ENCODE measurements around the gene DAND5. TPM values are rescaled to one million over a fixed set of nuclear protein-coding genes. Genes with fewer than 3 reads are reported as not detected.

The DAND5 gene
- total and polyA plus RNA-seq, 9 of the 15 experiments (the other 6 are each of a cell fraction or from before 2014, with no cell fraction given): 0.22 to 0.83 (median 0.60) TPM

DNA sequence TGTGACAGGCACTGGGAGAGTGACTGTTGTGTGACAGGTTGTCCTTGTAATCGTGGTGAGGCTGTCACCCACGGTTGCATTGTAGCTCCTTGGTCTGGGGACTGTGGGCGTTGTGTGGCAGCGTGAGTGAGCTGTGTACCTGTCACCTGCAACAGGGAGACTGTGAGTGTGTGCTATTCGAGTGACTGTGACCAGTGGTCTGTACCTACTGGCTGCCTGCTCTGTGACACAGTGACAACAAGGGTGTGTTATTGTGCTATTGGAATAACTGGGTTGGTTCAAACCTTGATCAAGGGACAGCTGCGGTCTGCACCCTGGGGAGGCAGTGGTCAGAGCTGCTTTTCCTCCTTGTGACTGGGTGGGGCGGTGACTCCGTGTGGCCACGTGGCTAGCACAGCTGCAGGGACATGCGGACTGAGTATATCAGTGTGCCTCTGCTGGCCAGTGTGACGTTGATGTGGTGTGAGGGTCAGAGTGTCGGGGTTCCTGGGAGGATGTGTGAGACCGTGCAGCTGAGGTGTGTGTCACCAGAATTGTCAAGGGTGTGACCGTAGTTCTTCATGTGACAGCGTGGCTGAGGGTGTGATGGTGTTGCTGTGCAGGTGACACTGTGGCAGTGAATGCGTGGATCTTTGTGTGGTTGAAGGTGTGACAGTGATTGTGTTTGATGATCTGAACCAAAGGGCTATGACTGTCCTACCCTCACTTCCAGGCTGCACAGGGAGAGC is 15.8 kb downstream of the DAND5 start (continued):
- TF ChIP-seq MYC (IDR thresholded peaks at IDR 0.05; ENCODE audit: low read depth, low read length) (peak; percentile 96), MYC (CRISPR knock-in tag; IDR thresholded peaks at IDR 0.05; ENCODE audit: borderline replicate concordance, low read depth) (no peak), FOXO4 (CRISPR knock-in tag; IDR thresholded peaks at IDR 0.05) (no peak), CEBPG (CRISPR knock-in tag; IDR thresholded peaks at IDR 0.05) (peak; percentile 49; the same call in 1 of the 2 replicates), CEBPG (tag; conservative IDR thresholded peaks at IDR 0.05 in 1 of 2, IDR thresholded peaks at IDR 0.05 in 1 of 2) (no peak), ZNF445 (CRISPR knock-in tag; IDR thresholded peaks at IDR 0.05; ENCODE audit: low read depth) (no peak), ZNF444 (CRISPR knock-in tag; IDR thresholded peaks at IDR 0.05) (no peak), WHSC1 (IDR thresholded peaks at IDR 0.05; ENCODE audit: low read length) (no peak), ZNF175 (CRISPR knock-in tag; IDR thresholded peaks at IDR 0.05; ENCODE audit: low read depth) (no peak), CAMTA2 (CRISPR knock-in tag; conservative IDR thresholded peaks at IDR 0.05) (no peak), MAFF (IDR thresholded peaks at IDR 0.05; ENCODE audit: low read length) (no peak), ESRRB (CRISPR knock-in tag; IDR thresholded peaks at IDR 0.05; ENCODE audit: borderline replicate concordance) (no peak), SMAD1 (IDR thresholded peaks at IDR 0.05; ENCODE audit: low read depth, low read length, partially characterized antibody) (no peak), ZC3H4 (CRISPR knock-in tag; IDR thresholded peaks at IDR 0.05; ENCODE audit: borderline replicate concordance) (no peak), SRSF7 (optimal IDR thresholded peaks at IDR 0.05; ENCODE audit: low read depth, low read length) (no peak), MXI1 (IDR thresholded peaks at IDR 0.05; ENCODE audit: low read depth, low read length) (peak; percentile 91), TEAD1 (CRISPR knock-in tag; IDR thresholded peaks at IDR 0.05) (peak in 1 of 2 experiments; percentile 69; a peak in 1 of 4 replicates), TOE1 (IDR thresholded peaks at IDR 0.05; ENCODE audit: borderline replicate concordance) (peak; percentile 59; the same call in 1 of the 2 replicates), TOE1 (CRISPR knock-in tag; IDR thresholded peaks at IDR 0.05; ENCODE audit: borderline replicate concordance, low read depth) (no peak), ZNF23 (CRISPR knock-in tag; IDR thresholded peaks at IDR 0.05) (no peak), RNF219 (CRISPR knock-in tag; IDR thresholded peaks at IDR 0.05) (no peak), MEIS2 (IDR thresholded peaks at IDR 0.05; ENCODE audit: partially characterized antibody) (peak; percentile 26)
- TF ChIP-seq, protein P1, sequence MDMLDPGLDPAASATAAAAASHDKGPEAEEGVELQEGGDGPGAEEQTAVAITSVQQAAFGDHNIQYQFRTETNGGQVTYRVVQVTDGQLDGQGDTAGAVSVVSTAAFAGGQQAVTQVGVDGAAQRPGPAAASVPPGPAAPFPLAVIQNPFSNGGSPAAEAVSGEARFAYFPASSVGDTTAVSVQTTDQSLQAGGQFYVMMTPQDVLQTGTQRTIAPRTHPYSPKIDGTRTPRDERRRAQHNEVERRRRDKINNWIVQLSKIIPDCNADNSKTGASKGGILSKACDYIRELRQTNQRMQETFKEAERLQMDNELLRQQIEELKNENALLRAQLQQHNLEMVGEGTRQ (CRISPR knock-in tag; IDR thresholded peaks at IDR 0.05): peak; percentile 90

All from K562 (cell line).